Cerebellar nuclear complex (tissue), 1 donor: Measurements from ENCODE around the gene PRAF2.

Experiments
- DNase-seq, 2 experiments: peaks; one replicate each; lab custom pipeline; 2025; lab: John Stamatoyannopoulos, UW

PRAF2 gene

GRCh38 chrX:49042581-49043219, 31.1 kb downstream of the PRAF2 start:
- DNase-seq: no peak

GRCh38 chrX:49041744-49042580, 31.8 kb downstream of the PRAF2 start:
- DNase-seq: no peak

GRCh38 chrX:49040376-49040955, 33.3 kb downstream of the PRAF2 start:
- DNase-seq: no peak

- DNase-seq: no peak
These were observed 34.0 kb downstream of the PRAF2 start for GRCh38 chrX:49039598-49040375.

GRCh38 chrX:49037883-49038475, 35.8 kb downstream of the PRAF2 start:
- no peak for DNase-seq

- DNase-seq: no peak
These were observed 43.5 kb downstream of the PRAF2 start for GRCh38 chrX:49030283-49030682.

GRCh38 chrX:49029876-49030275, 43.9 kb downstream of the PRAF2 start:
- DNase-seq: no peak
